NCI-H446 treated with DMSO at 0.1 percent for 48 hours (cell line): Measurements from ENCODE around the gene VPS54.

Experiments used
- DNase-seq: peaks from one replicate; lab custom pipeline; 2025; lab: John Stamatoyannopoulos, UW

The VPS54 gene

DNA sequence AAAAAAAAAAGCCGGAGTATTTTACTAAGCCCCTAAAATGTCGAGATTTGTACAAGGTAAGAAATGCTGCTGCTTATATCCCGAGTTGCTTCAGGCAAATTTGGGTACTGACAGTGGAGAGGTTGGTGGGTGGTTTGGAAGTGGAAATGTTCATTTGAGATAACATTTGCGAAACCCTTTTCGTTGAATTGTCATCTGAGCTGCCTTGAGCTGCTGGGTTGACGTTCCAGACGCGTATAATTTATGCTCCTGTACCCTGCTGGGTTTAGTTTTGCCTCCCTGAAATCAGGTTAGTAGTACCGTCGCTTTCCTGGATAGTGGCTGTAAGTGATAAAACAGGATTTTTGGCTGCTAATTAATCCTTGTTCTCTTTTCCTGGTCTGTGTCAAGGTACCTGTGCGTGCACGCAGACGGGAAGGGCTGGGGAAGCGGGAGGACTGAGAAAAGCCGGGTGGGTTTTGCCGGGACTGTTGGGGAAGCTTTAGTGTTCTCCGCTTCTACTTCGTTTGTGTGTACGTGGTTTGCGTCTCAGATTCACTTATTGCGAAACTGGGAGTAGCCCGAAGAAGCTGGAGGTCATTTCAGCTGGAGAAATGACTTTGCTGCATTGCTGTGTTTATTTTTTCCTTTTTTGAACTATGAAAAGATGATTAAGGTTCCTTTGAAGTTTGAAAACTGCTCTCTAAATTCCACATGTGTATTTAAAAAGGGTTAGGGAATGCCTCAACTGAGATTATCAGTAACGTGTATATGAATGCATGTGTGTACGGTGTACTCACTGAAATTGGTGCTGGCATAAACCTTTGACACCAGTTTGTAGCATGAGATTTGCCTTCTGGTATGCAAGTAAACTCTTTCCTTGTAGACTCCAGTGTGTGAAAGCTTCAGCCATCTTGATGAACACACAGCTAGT is 176.8 kb downstream of the VPS54 start:
- no peak for DNase-seq
